NCI-H2196 (cell line): ENCODE results near the gene TMC2.
"Not testable (repeated sequence)": the region's sequence is repeated elsewhere in the genome, so short reads cannot be mapped to it uniquely, and the experiment has no call there.

Experiments used
- DNase-seq: peaks from one replicate; lab custom pipeline; 2025; ENCODE audit not compliant: unreplicated experiment; lab: John Stamatoyannopoulos, UW

TMC2 gene

DNA sequence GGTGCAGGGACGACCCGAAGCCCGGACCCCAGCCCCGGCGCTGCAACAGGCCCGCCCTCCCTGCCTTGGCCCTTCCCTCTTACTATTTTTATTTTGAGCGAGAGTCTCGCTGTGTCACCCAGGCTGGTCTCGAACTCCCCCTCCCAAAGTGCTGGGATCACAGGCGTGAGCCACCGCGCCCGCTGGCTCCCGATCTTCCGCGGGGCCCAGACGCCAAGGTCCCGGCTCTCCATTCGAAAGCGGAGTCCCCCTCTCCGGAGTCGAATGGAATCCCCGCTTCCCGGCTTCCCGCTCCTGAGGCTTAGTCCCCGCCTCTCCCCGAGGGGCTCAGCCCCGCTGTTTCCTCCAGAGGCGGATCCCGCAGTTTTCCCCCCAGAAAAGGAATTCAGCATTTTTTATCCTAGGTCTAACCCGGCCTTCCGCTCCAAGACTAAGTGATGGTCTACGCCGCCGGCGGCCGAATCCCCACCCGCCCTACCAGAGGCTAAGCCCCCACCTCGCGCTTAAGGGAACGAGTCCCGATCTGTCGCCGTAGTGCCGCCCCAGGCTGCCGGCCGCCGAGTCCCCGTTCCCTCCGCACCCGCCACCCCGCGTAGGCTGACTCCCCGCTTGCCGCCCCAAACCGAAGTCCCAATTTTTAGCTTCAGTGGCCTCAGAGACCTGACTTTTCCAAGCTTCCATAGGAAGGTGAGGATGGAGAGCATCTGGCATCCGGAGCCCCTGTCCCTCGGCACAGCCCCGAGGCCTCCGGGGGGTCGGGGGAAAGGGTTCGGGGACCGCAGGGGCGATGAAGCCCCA is 11.5 kb upstream of the TMC2 start:
- DNase-seq: peak; percentile 44

DNA sequence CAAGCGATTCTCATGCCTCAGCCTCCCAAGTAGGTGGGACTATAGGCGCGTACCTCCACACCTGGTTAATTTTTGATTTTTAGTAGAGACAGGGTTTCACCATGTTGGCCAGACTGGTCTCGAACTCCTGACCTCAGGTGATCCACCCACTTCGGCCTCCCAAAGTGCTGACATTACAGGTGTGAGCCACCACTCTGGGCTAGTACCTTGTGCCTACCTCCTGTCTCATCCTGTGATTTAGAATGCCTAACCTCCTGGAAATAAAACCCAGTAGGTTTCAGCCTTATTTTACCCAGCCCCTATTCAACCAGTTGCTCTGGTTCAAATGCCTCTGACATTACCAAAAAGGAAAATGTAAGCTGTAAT is 10.2 kb upstream of the TMC2 start:
- DNase-seq: not testable (repeated sequence)

DNA sequence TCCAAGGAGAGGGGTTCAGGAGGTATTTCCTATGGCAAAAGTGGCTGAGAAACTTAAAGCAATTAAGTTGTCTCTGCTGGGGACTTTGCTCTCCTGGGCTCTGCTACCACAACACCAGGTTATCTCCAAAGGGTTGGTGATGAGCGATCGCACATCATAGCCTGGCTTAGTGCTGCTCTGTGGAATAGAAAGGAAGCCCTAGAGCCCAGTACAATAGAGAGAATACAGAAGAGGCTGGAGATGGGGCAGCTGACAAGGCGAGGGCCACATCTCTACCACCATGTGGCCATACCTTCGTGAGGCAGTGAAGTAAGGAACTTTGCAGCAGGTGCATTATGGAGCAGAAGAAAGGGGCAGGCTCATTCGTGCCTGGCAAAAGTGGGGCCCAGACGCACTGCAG is 8.6 kb upstream of the TMC2 start:
- no peak for DNase-seq

DNA sequence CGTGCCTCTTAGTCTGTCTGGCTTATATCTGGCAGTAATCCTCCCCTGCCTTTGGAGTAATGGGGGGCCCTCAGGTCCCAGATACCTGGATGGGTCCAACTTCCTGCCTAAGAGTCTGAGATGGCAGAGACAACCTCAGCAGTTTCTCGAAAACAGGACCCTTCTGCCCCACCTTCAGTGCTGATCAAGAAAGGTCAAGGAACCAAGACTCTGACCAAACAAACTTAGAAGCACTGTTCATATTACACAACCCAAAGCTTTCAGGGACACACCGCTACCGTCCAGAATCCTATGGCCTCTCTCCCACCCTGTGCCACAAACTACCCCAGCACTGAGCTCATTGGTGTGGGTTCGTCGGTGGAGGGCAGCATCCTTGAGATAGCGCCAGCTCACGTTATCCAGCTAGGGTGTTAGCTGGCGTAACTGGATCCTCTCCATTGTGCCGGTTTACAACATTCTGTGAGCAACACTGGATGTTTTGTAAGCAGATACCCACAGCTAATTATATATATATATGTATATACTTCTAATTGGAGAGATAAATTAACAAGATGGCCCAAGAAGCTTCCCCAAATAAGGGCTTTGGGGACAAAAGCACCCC is 7.6 kb upstream of the TMC2 start:
- no peak for DNase-seq

DNA sequence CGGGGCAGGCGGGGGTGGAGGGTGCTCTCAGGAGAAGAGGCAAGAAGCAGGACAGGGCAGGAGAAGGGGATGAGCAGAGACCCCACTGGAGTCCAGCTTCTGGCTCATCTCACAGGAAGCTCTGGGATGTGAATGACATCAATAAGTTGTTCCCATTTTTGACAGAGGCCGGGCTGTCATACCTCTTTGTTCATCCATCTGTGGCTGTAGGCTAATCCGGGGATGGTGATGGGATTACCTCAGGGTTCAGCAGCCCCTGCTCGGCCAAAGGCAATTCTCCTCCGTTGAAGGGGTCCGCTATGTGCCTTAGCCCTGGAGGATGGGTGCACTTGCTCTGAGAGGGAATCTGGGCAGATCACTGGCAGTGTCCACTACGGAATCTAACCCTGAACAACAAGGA is 3.3 kb upstream of the TMC2 start:
- no peak for DNase-seq

DNA sequence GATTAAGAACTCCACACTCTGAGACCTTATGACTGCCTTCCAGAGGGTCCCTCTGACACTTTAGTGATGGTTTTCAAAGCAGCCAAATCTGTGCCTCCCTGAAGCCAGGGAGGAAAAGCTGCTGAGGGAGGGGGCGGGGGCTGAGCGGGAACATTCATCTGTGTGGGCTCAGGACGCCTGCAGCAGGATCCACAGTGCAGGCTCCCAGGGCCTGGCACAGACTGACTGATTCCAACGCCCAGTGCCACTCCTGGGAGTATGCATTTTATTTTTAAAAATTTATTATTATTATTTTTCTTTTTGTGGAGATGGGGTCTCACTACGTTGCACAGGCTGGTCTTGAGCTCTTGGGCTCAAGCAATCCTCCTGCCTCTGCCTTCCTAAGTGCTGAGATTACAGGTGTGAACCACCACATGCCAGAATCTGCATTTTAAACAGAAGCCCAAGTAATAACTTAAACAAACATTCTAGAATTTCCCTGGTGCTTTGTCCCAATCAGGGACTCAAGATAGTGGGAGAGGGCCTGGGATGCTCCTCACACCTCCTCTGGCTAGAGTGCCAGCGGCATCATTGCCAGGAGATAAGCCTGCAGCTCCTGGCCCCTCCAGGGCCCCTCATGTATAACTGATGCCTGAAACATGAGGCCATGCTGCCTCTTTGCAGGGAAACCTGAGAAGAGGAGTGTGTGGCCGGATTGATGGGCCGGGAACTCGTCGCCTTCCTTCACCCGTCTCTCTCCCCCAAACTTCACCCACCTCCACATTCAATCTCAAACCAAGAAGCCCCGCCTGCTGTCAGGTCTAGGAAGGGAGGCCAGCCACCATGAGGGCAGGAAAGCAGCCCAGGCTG is 438 bp upstream of the TMC2 start:
- no peak for DNase-seq

DNA sequence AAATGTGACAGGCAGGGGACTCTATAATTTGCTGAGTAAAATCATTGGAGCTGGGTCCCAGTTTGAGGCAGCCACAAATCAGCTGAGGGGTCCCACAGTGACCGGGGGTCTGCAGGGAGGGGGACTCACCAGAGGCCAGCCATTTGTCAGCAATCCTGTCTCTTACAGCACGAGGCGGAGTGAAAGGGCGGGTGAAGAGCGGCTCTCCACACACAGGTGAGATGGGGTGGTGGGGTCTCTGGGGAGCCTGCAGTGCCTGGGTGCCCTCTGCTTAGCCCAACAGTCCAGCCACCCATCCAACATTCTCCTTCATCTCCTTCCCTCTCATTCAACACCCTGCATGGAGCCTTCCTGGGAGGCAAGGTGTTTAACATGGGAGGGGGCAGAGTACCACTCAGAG is 728 bp downstream of the TMC2 start:
- no peak for DNase-seq

DNA sequence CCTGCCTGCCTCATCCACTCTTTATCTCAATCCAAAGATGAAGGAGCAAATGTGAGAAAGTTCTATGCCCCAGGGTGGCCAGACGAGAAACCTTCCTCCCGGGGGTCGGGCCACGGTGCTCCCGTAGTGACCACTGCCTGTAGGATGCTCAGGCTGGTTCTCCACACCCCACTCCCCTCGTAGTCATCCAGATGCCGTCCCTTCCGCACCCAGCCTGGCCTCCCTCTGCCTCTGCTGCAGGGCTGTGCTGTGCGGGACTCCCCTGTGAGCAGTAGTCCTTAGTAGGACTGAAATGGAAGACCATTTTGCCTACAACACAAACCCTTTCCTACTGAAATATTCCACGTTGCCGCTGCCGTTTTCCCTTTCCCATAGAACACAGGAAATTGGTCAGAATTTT is 2.0 kb downstream of the TMC2 start:
- DNase-seq: no peak

DNA sequence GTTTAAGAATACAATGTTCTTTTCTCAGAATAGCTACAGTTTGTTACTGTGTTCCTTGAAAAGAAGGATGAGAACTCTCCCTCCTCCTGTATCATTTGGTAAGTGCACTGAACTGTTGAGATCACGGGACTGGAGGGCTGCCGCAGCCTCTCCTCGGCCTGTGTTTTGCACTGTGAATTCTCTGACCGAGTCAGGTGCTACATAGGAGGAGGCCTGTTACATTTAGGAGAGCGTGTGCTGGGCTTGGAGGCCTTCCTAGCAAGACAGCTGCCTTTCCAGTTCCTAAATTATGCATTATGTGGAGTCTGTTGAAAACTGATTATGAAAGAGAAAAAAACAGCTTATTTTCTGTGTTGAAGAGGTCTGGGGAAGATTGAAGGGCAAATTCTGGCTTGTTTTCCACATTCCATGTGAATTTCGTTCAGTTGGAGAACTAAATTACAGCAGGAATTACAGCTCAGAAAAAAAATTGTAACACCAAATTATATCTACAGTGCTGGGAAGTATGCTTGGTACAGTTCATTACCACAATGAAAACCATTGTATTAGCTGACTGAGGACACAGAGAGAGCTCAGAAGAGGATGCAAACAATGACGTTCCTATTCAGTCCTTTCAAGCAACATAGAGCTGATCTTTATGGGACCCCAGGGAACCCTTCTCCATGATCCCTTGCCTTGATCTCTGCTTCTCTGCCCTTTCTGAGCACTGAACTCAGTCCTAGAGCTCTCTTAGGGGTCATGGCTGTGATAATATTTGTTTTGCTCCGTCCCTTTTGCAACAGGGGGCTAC is 2.8 kb downstream of the TMC2 start:
- DNase-seq: no peak

DNA sequence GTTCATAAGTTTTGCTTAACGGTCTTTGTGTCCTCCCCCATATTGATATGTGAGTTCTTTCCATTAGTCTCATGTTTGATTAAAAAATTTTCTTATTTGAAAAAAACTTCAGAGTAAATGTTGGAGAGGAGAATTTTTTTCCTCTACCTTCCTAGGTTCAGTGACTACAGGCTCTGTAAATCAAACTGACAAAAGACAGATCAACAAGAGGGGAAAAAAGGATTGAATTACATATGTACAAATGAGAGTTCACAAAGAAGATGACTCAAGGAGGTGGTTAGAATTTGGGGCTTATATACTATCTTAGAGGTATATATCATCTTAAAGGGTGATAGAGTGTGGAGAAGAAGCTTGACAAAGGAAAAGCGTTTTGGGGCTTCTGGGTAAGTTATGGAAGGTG is 5.6 kb downstream of the TMC2 start:
- DNase-seq: no peak

DNA sequence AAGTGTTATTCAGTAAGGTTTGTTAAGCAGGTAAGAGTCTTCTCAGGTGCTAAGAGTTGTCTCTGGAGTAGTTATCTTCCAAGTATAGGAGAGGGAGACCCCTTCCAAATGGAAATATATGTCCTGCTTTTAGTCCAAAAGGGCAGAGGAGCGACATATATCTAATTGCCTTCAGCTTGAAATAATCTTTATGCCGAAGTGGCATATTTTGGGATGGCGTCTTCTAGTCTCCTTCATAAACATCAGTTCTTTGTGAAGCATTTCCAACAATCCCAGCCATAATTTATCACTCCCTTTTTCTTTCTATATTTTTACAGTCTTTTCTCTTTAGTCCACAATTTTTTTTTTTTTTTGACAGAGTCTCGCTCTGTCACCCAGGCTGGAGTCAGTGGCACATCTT is 6.0 kb downstream of the TMC2 start:
- no peak for DNase-seq

DNA sequence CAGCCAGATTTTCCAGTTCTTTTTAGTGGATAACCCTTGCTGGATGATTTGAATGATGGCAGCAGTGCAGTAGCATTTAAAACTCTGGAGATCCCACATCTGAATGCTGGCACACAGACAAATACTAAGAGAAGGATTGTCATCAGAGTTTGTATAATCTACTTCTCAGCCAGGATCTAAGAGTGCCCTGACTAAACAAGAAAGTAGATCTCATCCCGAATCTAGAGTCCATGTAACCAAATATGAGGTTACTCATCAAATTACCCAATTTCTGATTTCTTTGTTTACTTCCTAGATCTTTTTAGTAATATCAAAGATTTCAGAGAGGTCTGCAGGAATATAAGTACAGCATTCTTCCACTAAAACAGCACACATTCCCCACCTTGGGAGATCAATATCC is 7.8 kb downstream of the TMC2 start:
- no peak for DNase-seq

DNA sequence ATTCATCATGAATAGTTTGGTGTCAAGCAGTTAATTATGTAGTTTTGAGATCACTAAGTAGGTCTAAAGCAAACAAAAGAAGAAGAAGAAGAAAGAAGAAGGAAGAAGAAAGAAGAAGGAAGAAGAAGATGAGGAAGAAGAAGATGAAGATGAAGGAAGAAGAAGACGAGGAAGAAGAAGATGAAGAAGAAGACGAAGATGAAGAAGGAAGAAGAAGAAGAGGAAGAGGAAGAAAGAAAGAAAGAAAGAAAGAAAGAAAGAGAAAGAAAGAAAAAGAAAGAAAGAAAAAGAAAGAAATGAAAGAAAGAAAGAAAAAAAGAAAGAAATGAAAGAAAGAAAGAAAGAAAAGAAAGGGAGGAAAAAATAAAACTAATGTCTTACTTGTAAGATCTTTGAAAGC is 9.2 kb downstream of the TMC2 start:
- no peak for DNase-seq

DNA sequence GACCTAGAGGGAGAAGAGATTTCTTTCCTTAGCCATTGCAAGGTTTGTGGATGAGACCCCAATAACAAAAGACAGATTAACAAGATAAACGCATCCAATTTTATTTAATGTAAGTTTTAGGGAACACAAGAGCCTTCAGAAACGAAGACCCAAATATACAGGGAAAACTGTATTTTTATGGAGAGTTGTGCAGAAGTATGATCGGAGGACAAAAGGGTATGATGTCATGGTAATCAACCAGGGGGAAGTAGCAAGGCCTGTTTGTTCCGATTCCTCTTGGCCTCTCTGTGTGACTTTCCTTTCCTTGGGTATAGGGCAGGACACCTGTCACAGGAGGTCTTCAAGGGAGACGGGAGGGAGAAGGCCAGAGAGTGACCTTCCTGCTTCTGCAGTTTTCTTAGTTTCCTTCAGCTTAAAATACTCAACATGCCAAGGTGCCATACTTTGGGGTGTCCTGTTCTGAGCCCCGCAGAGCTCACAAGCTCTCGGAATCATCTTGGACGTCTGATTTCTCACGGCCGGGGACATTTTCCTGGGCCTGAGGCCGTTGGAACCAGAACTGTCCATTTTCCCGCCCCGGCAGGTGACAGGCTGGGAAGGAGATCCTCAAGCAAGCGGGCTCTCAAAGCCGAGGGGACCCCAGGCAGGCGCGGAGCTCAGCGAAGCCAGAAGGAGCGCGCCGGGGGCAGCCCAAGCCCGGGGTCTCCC is 21.7 kb downstream of the TMC2 start:
- no peak for DNase-seq

DNA sequence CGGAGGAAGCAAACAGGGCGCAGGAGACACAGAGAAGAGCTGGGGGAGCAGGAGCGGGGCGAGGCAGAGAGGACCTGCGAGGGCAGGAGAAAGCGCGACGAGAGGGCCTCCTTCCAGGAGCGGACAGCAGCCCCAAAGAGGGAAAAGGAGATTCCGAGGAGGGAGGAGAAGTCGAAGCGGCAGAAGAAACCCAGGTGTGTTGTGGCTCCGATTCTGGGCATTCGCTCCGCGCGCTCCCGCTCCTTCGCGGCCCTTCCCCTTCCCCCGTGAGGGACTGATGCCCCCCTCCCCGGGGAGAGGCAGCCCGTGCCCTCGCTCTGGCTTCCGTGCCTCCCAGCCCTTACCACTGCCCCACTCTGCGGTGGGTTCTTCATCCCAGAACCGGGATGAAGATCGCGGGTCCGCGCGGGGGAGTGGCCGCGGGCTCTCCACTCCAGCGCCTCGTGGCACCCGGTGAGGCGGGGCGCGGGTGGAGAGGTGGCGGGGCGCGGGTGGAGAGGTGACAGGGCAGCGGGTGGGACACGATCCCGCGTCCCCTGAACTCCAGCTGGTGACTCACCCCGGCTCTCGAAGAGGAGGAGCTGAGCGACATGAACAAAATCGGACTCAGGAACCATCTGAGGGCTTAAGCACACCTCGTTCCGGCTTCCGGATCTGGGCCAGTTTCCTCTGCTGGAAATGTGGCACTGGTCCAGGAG is 22.4 kb downstream of the TMC2 start:
- no peak for DNase-seq

DNA sequence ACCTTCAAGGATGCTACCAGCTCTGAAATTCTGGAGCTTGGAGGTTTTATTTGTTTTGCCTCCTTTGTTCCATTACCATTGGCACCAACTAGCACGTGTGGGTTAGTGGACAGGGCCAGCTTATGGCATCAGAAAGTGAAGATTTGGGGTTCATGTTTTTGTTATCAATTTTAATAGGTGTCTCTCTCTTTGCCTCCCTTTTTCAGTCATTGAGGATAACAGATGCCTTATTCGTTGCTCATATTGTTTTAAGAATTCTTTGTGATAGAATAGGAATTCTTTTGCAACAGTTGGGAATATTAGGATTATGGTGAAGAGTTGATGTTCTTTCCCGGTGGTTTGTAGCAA is 22.9 kb downstream of the TMC2 start:
- DNase-seq: no peak

DNA sequence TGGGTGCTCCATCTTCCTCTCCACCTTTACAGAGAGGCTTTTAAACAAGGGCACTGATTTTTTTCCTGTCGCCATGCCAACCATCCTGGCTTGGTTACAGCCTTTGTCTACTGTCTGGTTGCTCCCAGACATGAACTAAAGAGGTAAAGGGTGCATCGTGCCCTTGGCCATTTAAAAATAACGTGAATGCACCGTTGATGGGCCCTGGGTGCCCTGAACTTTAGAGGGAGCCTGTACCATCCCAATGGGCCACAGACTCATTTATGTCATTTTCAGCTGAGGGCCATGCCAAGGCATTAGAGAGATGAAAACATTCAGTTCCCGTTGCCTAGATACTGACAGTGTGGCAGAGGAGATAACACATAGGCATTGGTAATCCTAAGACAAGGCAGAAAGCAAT is 23.3 kb downstream of the TMC2 start:
- no peak for DNase-seq

DNA sequence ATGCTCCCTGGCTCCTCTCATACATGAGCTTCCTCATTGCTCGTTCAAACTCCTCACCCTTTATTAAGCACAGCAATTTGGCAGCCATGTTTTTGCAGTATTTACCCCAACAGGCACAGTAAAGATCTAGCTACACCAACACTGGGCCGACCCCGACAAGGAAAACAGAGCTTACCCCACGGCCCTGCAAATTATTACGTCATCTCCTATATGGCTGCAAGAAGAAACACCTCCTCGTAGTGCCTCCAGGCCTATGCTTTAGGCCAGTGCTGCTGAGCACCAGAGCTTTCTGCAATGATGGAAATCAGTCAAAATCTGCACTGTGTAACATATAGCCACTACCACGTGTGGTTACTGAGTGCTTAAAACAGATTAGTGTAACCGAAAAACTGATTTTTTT is 26.7 kb downstream of the TMC2 start:
- DNase-seq: no peak

DNA sequence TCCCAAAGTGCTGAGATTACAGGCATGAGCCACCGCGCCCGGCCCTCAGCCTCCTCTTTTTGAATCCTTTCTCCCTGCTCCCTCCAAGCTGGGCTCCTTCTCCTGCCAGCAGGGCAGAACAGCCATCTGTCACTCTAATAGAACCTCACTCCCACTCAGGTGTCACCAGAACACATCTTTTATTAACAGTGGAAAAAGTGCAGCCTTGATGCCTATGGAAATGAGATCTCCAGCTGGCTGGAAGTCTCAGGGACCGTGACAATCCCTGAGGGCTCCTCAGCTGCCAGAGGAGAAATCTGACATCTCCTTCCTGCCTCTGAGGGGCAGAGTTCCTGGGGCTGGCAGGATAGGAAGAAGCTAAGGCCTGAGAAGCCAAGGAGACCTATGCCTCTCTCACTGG is 28.0 kb downstream of the TMC2 start:
- DNase-seq: no peak

DNA sequence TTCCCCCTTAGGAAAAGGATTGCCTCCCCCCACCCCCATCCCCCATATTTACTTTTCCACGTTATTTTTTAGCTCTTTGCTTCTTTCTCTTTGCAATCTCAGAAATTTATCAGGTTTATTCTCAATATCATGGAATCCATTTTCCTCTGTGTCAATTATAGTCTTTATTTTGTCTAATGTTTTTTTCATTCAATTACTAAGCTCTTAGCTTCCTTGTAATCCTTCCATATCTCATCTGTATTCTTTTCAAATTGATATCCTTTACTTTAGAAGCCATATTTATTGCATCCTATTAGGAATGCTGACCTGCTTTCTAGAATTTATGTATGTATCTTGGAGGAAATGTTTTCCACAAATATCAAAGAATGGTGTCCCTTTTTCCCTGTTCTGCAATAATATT is 39.3 kb downstream of the TMC2 start:
- DNase-seq: no peak
